HepG2 (cell line): ENCODE data around the gene CBFA2T2. TPM values are rescaled to one million over a fixed set of nuclear protein-coding genes. Genes with fewer than 3 reads are reported as not detected.
A peak's percentile ranks its signal among the peaks of the same experiment; 100 is the strongest.

Source experiments
- KAT8 ChIP-seq: IDR thresholded peaks from 2 replicates; pipeline ENCODE4 v1.6.1; 2016; ENCODE audit warnings: missing genetic modification reagents, missing compliant biosample characterization
- KDM2A ChIP-seq: sonication (generic); formaldehyde crosslinking; IDR thresholded peaks from 2 replicates; pipeline ENCODE4 v1.4.0; 2020; ENCODE audit warnings: low read depth, missing genetic modification reagents, borderline replicate concordance
- KDM5B ChIP-seq: sonication (generic); formaldehyde crosslinking; IDR thresholded peaks from 2 replicates; pipeline ENCODE4 v1.4.0; 2020; ENCODE audit warnings: missing genetic modification reagents, mild to moderate bottlenecking, borderline replicate concordance
- KMT2B ChIP-seq: IDR thresholded peaks from 2 replicates; pipeline ENCODE4 v1.6.1; 2016; ENCODE audit warnings: missing genetic modification reagents, missing compliant biosample characterization
- MZF1 ChIP-seq: sonication (generic); formaldehyde crosslinking; IDR thresholded peaks from 2 replicates; pipeline ENCODE4 v1.8.1; 2023; ENCODE audit warnings: mild to moderate bottlenecking, missing genetic modification reagents, borderline replicate concordance
- PHF20 ChIP-seq: sonication (generic); formaldehyde crosslinking; IDR thresholded peaks from 2 replicates; pipeline ENCODE4 v1.5.0; 2020; ENCODE audit warnings: mild to moderate bottlenecking, missing genetic modification reagents
- RXRA ChIP-seq: sonication (generic); formaldehyde crosslinking; IDR thresholded peaks from 2 replicates; pipeline ENCODE4 v1.5.1; 2020; ENCODE audit warnings: missing genetic modification reagents
- SALL1 ChIP-seq: sonication (generic); formaldehyde crosslinking; IDR thresholded peaks from 2 replicates; pipeline ENCODE4 v1.8.0; 2022; ENCODE audit warnings: mild to moderate bottlenecking, missing genetic modification reagents
- SNRNP70 ChIP-seq: fragments of 200-400 bp; formaldehyde crosslinking; IDR thresholded peaks from 2 replicates; pipeline ENCODE4 v1.6.1; 2017; ENCODE audit warnings: mild to moderate bottlenecking, low read depth, low read length, moderate library complexity
- ZFY ChIP-seq: sonication (generic); formaldehyde crosslinking; IDR thresholded peaks from 2 replicates; pipeline ENCODE4 v1.4.0; 2020; ENCODE audit warnings: missing genetic modification reagents
- ZNF331 ChIP-seq: sonication (generic); formaldehyde crosslinking; IDR thresholded peaks from 2 replicates; pipeline ENCODE4 v1.4.0; 2020; ENCODE audit warnings: missing genetic modification reagents
- ZNF496 ChIP-seq: sonication (generic); formaldehyde crosslinking; IDR thresholded peaks from 2 replicates; pipeline ENCODE4 v1.8.1; 2023; ENCODE audit warnings: mild to moderate bottlenecking, moderate library complexity, missing genetic modification reagents; ENCODE audit not compliant: insufficient replicate concordance
- ZNF737 ChIP-seq: sonication (generic); formaldehyde crosslinking; IDR thresholded peaks from 2 replicates; pipeline ENCODE4 v1.5.0; 2020; ENCODE audit warnings: missing genetic modification reagents, mild to moderate bottlenecking, borderline replicate concordance
- polyA plus RNA-seq, 8 experiments: library from polyadenylated mRNA; depleted of rRNA in 3 of 8; stranded (reverse) in 7 of 8; unstranded in 1 of 8; fragments of >200 nt; fragmentation: Illumina TruSeq in 4 of 8; extraction: Trizol in 4 of 8; gene quantifications; 2 replicates each; pipeline versions ENCODE4 v1.2.1 to v1.2.3, GENCODE V29; 2011 to 2016; ENCODE audit warnings: low read depth in 4 of 8, missing spikeins in 1 of 8, mixed read lengths in 1 of 8; ENCODE audit not compliant: insufficient read depth in 1 of 8
- total RNA-seq, 5 experiments: library from RNA; depleted of rRNA; stranded (reverse); fragments of >200 nt; fragmentation: Illumina TruSeq; extraction: Trizol; gene quantifications; 2 replicates each; pipeline ENCODE4 v1.2.3, GENCODE V29; 2016; ENCODE audit warnings: low read depth in 1 of 5
- TF ChIP-seq, protein P1 (sequence below): sonication (generic); formaldehyde crosslinking; IDR thresholded peaks from 2 replicates; pipeline ENCODE4 v1.5.1; 2020; ENCODE audit warnings: mild to moderate bottlenecking, missing genetic modification reagents, moderate library complexity
- TF ChIP-seq, protein P2 (sequence below): sonication (generic); formaldehyde crosslinking; IDR thresholded peaks from 2 replicates; pipeline ENCODE4 v1.4.0; 2020; ENCODE audit warnings: missing genetic modification reagents, mild to moderate bottlenecking, borderline replicate concordance
- TF ChIP-seq, protein P3 (sequence below): sonication (generic); formaldehyde crosslinking; IDR thresholded peaks from 2 replicates; pipeline ENCODE4 v1.5.0; 2020; ENCODE audit warnings: mild to moderate bottlenecking, missing genetic modification reagents
- TF ChIP-seq, protein P4 (sequence below), 2 experiments: IDR thresholded peaks; 2 replicates each; pipeline ENCODE4 v1.6.1; 2011 to 2012; ENCODE audit warnings: low read length in 2 of 2, borderline replicate concordance in 1 of 2, low read depth in 1 of 2, mild to moderate bottlenecking in 1 of 2, moderate library complexity in 1 of 2

Gene CBFA2T2
- total and polyA plus RNA-seq, 2 of the 13 experiments (the other 11 are each of a cell fraction or from before 2014, with no cell fraction given): 6.3 to 21.2 TPM

DNA sequence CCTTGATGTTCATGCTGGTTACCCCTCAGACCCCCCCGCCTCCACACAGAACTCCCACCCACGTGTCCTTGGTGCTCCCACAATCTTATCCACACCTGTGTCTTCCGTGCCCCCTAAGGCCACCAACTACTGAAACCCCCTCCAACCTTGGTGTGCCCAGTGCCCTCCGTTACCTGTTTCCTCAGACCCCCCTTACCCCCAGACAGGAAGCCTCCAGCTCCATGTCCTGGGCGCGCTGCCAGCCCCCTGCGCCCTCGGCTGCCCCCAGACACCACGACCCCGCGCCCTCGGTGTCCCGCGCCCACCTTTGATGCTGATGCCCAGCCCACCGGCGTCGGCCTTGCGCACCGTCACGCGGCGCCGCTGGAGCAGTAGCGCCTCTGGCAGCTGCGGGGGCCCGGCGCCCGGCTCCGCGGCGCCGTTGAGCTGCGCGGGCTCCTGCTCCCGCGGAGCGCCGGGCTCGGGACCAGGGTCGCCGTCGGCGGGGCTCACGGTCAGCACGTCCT, 46.8 kb upstream of the CBFA2T2 start (continued):
- TF ChIP-seq, protein P1, sequence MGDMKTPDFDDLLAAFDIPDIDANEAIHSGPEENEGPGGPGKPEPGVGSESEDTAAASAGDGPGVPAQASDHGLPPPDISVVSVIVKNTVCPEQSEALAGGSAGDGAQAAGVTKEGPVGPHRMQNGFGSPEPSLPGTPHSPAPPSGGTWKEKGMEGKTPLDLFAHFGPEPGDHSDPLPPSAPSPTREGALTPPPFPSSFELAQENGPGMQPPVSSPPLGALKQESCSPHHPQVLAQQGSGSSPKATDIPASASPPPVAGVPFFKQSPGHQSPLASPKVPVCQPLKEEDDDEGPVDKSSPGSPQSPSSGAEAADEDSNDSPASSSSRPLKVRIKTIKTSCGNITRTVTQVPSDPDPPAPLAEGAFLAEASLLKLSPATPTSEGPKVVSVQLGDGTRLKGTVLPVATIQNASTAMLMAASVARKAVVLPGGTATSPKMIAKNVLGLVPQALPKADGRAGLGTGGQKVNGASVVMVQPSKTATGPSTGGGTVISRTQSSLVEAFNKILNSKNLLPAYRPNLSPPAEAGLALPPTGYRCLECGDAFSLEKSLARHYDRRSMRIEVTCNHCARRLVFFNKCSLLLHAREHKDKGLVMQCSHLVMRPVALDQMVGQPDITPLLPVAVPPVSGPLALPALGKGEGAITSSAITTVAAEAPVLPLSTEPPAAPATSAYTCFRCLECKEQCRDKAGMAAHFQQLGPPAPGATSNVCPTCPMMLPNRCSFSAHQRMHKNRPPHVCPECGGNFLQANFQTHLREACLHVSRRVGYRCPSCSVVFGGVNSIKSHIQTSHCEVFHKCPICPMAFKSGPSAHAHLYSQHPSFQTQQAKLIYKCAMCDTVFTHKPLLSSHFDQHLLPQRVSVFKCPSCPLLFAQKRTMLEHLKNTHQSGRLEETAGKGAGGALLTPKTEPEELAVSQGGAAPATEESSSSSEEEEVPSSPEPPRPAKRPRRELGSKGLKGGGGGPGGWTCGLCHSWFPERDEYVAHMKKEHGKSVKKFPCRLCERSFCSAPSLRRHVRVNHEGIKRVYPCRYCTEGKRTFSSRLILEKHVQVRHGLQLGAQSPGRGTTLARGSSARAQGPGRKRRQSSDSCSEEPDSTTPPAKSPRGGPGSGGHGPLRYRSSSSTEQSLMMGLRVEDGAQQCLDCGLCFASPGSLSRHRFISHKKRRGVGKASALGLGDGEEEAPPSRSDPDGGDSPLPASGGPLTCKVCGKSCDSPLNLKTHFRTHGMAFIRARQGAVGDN (CRISPR knock-in tag): peak; percentile 63
- no peak for TF ChIP-seq SNRNP70
- TF ChIP-seq KDM5B (CRISPR knock-in tag): peak; percentile 79; the same call in 1 of the 2 replicates
- no peak for TF ChIP-seq ZNF737 (CRISPR knock-in tag)
- TF ChIP-seq KDM2A (CRISPR knock-in tag): 0 out of 2 replicates have a peak, but pooled peaks have one; percentile 17
- TF ChIP-seq KMT2B (CRISPR knock-in tag): no peak
- no peak for TF ChIP-seq KAT8 (CRISPR knock-in tag)
- no peak for TF ChIP-seq ZNF496 (CRISPR knock-in tag)
- 0 out of 2 replicates have a peak, but pooled peaks have one; percentile 46 for TF ChIP-seq MZF1 (CRISPR knock-in tag)
- TF ChIP-seq, protein P2, sequence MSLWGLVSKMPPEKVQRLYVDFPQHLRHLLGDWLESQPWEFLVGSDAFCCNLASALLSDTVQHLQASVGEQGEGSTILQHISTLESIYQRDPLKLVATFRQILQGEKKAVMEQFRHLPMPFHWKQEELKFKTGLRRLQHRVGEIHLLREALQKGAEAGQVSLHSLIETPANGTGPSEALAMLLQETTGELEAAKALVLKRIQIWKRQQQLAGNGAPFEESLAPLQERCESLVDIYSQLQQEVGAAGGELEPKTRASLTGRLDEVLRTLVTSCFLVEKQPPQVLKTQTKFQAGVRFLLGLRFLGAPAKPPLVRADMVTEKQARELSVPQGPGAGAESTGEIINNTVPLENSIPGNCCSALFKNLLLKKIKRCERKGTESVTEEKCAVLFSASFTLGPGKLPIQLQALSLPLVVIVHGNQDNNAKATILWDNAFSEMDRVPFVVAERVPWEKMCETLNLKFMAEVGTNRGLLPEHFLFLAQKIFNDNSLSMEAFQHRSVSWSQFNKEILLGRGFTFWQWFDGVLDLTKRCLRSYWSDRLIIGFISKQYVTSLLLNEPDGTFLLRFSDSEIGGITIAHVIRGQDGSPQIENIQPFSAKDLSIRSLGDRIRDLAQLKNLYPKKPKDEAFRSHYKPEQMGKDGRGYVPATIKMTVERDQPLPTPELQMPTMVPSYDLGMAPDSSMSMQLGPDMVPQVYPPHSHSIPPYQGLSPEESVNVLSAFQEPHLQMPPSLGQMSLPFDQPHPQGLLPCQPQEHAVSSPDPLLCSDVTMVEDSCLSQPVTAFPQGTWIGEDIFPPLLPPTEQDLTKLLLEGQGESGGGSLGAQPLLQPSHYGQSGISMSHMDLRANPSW (CRISPR knock-in tag): no peak
- TF ChIP-seq, protein P3, sequence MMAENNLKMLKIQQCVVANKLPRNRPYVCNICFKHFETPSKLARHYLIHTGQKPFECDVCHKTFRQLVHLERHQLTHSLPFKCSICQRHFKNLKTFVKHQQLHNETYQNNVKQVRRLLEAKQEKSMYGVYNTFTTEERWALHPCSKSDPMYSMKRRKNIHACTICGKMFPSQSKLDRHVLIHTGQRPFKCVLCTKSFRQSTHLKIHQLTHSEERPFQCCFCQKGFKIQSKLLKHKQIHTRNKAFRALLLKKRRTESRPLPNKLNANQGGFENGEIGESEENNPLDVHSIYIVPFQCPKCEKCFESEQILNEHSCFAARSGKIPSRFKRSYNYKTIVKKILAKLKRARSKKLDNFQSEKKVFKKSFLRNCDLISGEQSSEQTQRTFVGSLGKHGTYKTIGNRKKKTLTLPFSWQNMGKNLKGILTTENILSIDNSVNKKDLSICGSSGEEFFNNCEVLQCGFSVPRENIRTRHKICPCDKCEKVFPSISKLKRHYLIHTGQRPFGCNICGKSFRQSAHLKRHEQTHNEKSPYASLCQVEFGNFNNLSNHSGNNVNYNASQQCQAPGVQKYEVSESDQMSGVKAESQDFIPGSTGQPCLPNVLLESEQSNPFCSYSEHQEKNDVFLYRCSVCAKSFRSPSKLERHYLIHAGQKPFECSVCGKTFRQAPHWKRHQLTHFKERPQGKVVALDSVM (CRISPR knock-in tag): no peak
- TF ChIP-seq ZNF331 (CRISPR knock-in tag): no peak
- no peak; the same call in 1 of the 2 replicates for TF ChIP-seq SALL1 (CRISPR knock-in tag)
- TF ChIP-seq, protein P4, sequence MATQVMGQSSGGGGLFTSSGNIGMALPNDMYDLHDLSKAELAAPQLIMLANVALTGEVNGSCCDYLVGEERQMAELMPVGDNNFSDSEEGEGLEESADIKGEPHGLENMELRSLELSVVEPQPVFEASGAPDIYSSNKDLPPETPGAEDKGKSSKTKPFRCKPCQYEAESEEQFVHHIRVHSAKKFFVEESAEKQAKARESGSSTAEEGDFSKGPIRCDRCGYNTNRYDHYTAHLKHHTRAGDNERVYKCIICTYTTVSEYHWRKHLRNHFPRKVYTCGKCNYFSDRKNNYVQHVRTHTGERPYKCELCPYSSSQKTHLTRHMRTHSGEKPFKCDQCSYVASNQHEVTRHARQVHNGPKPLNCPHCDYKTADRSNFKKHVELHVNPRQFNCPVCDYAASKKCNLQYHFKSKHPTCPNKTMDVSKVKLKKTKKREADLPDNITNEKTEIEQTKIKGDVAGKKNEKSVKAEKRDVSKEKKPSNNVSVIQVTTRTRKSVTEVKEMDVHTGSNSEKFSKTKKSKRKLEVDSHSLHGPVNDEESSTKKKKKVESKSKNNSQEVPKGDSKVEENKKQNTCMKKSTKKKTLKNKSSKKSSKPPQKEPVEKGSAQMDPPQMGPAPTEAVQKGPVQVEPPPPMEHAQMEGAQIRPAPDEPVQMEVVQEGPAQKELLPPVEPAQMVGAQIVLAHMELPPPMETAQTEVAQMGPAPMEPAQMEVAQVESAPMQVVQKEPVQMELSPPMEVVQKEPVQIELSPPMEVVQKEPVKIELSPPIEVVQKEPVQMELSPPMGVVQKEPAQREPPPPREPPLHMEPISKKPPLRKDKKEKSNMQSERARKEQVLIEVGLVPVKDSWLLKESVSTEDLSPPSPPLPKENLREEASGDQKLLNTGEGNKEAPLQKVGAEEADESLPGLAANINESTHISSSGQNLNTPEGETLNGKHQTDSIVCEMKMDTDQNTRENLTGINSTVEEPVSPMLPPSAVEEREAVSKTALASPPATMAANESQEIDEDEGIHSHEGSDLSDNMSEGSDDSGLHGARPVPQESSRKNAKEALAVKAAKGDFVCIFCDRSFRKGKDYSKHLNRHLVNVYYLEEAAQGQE (IDR thresholded peaks at IDR 0.05; ENCODE audit: borderline replicate concordance in 1 of 2, low read depth in 1 of 2, low read length in 2 of 2): no peak
- no peak; the same call in 1 of the 2 replicates for TF ChIP-seq RXRA (CRISPR knock-in tag)
- TF ChIP-seq ZFY (CRISPR knock-in tag): no peak; the same call in 1 of the 2 replicates
- TF ChIP-seq PHF20 (CRISPR knock-in tag): no peak
